KOPT-K1 (cell line): ENCODE measurements around the gene OR9A4.
"Not testable (repeated sequence)": the region's sequence is repeated elsewhere in the genome, so short reads cannot be mapped to it uniquely, and the experiment has no call there.

Experiments used
- H3K27ac ChIP-seq: fragments of 200-600 bp; sonication (generic); 2 replicates; pipeline ENCODE4 v1.5.1; 2016; ENCODE audit warnings: antibody characterized with exemption, mild to moderate bottlenecking, low read depth, low read length; ENCODE audit not compliant: poor library complexity, severe bottlenecking
- H3K36me3 ChIP-seq: fragments of 200-600 bp; sonication (generic); 2 replicates; pipeline ENCODE4 v1.5.1; 2017; ENCODE audit warnings: antibody characterized with exemption, mild to moderate bottlenecking, low read length, moderate library complexity; ENCODE audit not compliant: insufficient read depth
- H3K9me3 ChIP-seq: fragments of 200-600 bp; sonication (generic); 2 replicates; pipeline ENCODE4 v1.5.1; 2017; ENCODE audit warnings: antibody characterized with exemption, low read length, mild to moderate bottlenecking; ENCODE audit not compliant: insufficient read depth, poor library complexity, severe bottlenecking

The OR9A4 gene

GRCh38 chr7:141916099-141916498 lies at the start of gene OR9A4:
Gene OR9A4 (plus strand): TSS chr7:141916399. CDS start chr7:141918876, 2,477 bp downstream.
- no peaks in the 10 kb centered on the region for H3K36me3 ChIP-seq
- no peak within 1 kb of the TSS for H3K27ac ChIP-seq
- H3K9me3 ChIP-seq = no peaks in the 10 kb centered on the region

GRCh38 chr7:141866974-141867373 lies 49.2 kb upstream of the OR9A4 start:
- Histone ChIP-seq H3K9me3 (no peaks in the 10 kb centered on the region), H3K27ac (no peak overlapping the region), H3K36me3 (no peaks in the 10 kb centered on the region)

GRCh38 chr7:141872931-141873330 lies 43.3 kb upstream of the OR9A4 start:
- no peaks in the 10 kb centered on the region for H3K36me3 ChIP-seq
- H3K9me3 ChIP-seq = no peaks in the 10 kb centered on the region
- H3K27ac ChIP-seq = no peak overlapping the region

- no peaks in the 10 kb centered on the region for H3K9me3 ChIP-seq
- no peak overlapping the region for H3K27ac ChIP-seq
- H3K36me3 ChIP-seq = no peaks in the 10 kb centered on the region
Observed at GRCh38 chr7:141874787-141875186, 41.4 kb upstream of the OR9A4 start.

GRCh38 chr7:141875453-141875852 lies 40.7 kb upstream of the OR9A4 start:
- Histone ChIP-seq H3K27ac (no peak overlapping the region), H3K36me3 (no peaks in the 10 kb centered on the region), H3K9me3 (no peaks in the 10 kb centered on the region)

- Histone ChIP-seq H3K27ac (no peak overlapping the region), H3K9me3 (no peaks in the 10 kb centered on the region), H3K36me3 (no peaks in the 10 kb centered on the region)
Observed at GRCh38 chr7:141876371-141876770, 39.8 kb upstream of the OR9A4 start.

- Histone ChIP-seq H3K27ac (no peak overlapping the region), H3K9me3 (no peaks in the 10 kb centered on the region), H3K36me3 (no peaks in the 10 kb centered on the region)
Observed at GRCh38 chr7:141877365-141877764, 38.8 kb upstream of the OR9A4 start.

- no peak overlapping the region for H3K27ac ChIP-seq
- H3K9me3 ChIP-seq = no peaks in the 10 kb centered on the region
- H3K36me3 ChIP-seq = no peaks in the 10 kb centered on the region
Observed at GRCh38 chr7:141880960-141881359, 35.2 kb upstream of the OR9A4 start.

- H3K36me3 ChIP-seq = no peaks in the 10 kb centered on the region
- H3K9me3 ChIP-seq = no peaks in the 10 kb centered on the region
- no peak overlapping the region for H3K27ac ChIP-seq
Observed at GRCh38 chr7:141884539-141885225, 31.5 kb upstream of the OR9A4 start.

- H3K27ac ChIP-seq = no peak overlapping the region
- no peaks in the 10 kb centered on the region for H3K9me3 ChIP-seq
- H3K36me3 ChIP-seq = no peaks in the 10 kb centered on the region
Observed at GRCh38 chr7:141889321-141889720, 26.9 kb upstream of the OR9A4 start.

GRCh38 chr7:141891336-141891735 lies 24.9 kb upstream of the OR9A4 start:
- Histone ChIP-seq H3K9me3 (no peaks in the 10 kb centered on the region), H3K27ac (no peak overlapping the region), H3K36me3 (no peaks in the 10 kb centered on the region)

- not testable (repeated sequence) for H3K36me3 ChIP-seq, H3K9me3 ChIP-seq, H3K27ac ChIP-seq
Observed at GRCh38 chr7:141899366-141899765, 16.8 kb upstream of the OR9A4 start.

- H3K9me3 ChIP-seq = no peaks in the 10 kb centered on the region
- no peak overlapping the region for H3K27ac ChIP-seq
- H3K36me3 ChIP-seq = no peaks in the 10 kb centered on the region
Observed at GRCh38 chr7:141906285-141906684, 9.9 kb upstream of the OR9A4 start.

- Histone ChIP-seq H3K36me3 (no peaks in the 10 kb centered on the region), H3K27ac (no peak overlapping the region), H3K9me3 (no peaks in the 10 kb centered on the region)
Observed at GRCh38 chr7:141911391-141911790, 4.8 kb upstream of the OR9A4 start.

- H3K9me3 ChIP-seq = no peaks in the 10 kb centered on the region
Observed at GRCh38 chr7:141915565-141915964, 634 bp upstream of the OR9A4 start.

GRCh38 chr7:141920281-141920680 lies 4.1 kb downstream of the OR9A4 start:
- Histone ChIP-seq H3K9me3 (no peaks in the 10 kb centered on the region), H3K36me3 (no peaks in the 10 kb centered on the region), H3K27ac (no peak overlapping the region)

More at GRCh38 chr7:141915565-141915964, 634 bp upstream of the OR9A4 start:
- H3K36me3 ChIP-seq = no peaks in the 10 kb centered on the region
- no peak overlapping the region for H3K27ac ChIP-seq
